OCI-LY7 (cell line): Measurements from ENCODE around the gene CCDC38. TPM values are rescaled to one million over a fixed set of nuclear protein-coding genes. Genes with fewer than 3 reads are reported as not detected.
"Not testable (repeated sequence)": the region's sequence is repeated elsewhere in the genome, so short reads cannot be mapped to it uniquely, and the experiment has no call there.

Source experiments
- BruUV-seq: library from RNA; stranded (reverse); fragments of 400-500 nt; replicated peaks from 2 replicates; lab custom pipeline; 2021; lab: Mats Ljungman, UMichigan
- CTCF ChIA-PET: fragments of 300-600 bp; sonication (Branson Sonifier 250); formaldehyde crosslinking; loops from one replicate; lab custom pipeline; 2022; ENCODE audit warnings: antibody characterized with exemption; ENCODE audit not compliant: unreplicated experiment; lab: Charles Lee
- POLR2A ChIA-PET: fragments of 300-600 bp; sonication (Branson Sonifier 250); formaldehyde crosslinking; loops from one replicate; lab custom pipeline; 2022; ENCODE audit warnings: antibody characterized with exemption; lab: Charles Lee
- DNase-seq: peaks from one replicate; pipeline ENCODE4 v3.0.0-alpha.2; 2015; ENCODE audit warnings: low spot score
- H2AFZ ChIP-seq: fragments of 200-600 bp; sonication (generic), shearing (Covaris generic); 2 replicates; pipeline ENCODE4 v1.6.1; 2014; ENCODE audit warnings: mild to moderate bottlenecking, antibody characterized with exemption, low read length, moderate library complexity
- H3K27ac ChIP-seq: fragments of 200-600 bp; sonication (generic); 2 replicates; pipeline ENCODE4 v1.5.1; 2014; ENCODE audit warnings: mixed run types, low read depth, mild to moderate bottlenecking, moderate library complexity, low read length, inconsistent platforms; ENCODE audit not compliant: poor library complexity, severe bottlenecking
- H3K36me3 ChIP-seq: fragments of 200-600 bp; sonication (generic); 2 replicates; pipeline ENCODE4 v1.6.1; 2014; ENCODE audit warnings: mild to moderate bottlenecking, antibody characterized with exemption, low read length, moderate library complexity, mixed read lengths; ENCODE audit not compliant: insufficient read depth
- H3K4me1 ChIP-seq: fragments of 200-600 bp; sonication (generic); 2 replicates; pipeline ENCODE4 v1.5.1; 2014; ENCODE audit warnings: mild to moderate bottlenecking, low read length; ENCODE audit not compliant: insufficient read depth, poor library complexity, severe bottlenecking
- H3K4me2 ChIP-seq: fragments of 200-600 bp; sonication (generic); 2 replicates; pipeline ENCODE4 v1.6.1; 2014; ENCODE audit warnings: mild to moderate bottlenecking, low read length
- H3K4me3 ChIP-seq: fragments of 200-600 bp; sonication (generic); 2 replicates; pipeline ENCODE4 v1.5.1; 2014; ENCODE audit warnings: mild to moderate bottlenecking, low read depth, low read length; ENCODE audit not compliant: poor library complexity, severe bottlenecking
- H3K79me2 ChIP-seq: fragments of 200-600 bp; sonication (generic); 2 replicates; pipeline ENCODE4 v1.6.1; 2016; ENCODE audit warnings: low read depth, mild to moderate bottlenecking, low read length, moderate library complexity, mixed read lengths; ENCODE audit not compliant: insufficient read depth
- H3K9me2 ChIP-seq: fragments of 200-600 bp; sonication (generic); 2 replicates; pipeline ENCODE4 v1.6.1; 2016; ENCODE audit warnings: mild to moderate bottlenecking, low read length, mixed read lengths; ENCODE audit not compliant: insufficient read depth
- H3K9me3 ChIP-seq: fragments of 200-600 bp; sonication (generic); 2 replicates; pipeline ENCODE4 v1.6.1; 2014; ENCODE audit warnings: mild to moderate bottlenecking, mixed run types, low read length, mixed read lengths
- H4K20me1 ChIP-seq: fragments of 200-600 bp; sonication (generic); 2 replicates; pipeline ENCODE4 v1.6.1; 2014; ENCODE audit warnings: mild to moderate bottlenecking, antibody characterized with exemption, low read length, moderate library complexity, mixed read lengths; ENCODE audit not compliant: insufficient read depth
- CTCF ChIP-seq: fragments of 200-600 bp; sonication (generic); conservative IDR thresholded peaks from 2 replicates; pipeline ENCODE4 v1.5.1; 2014; ENCODE audit warnings: mild to moderate bottlenecking, antibody characterized with exemption, low read length, moderate library complexity, mixed read lengths
- EZH2phosphoT487 ChIP-seq: fragments of 200-600 bp; sonication (generic); IDR thresholded peaks from 2 replicates; pipeline ENCODE4 v1.6.1; 2018; ENCODE audit warnings: low read depth, borderline replicate concordance, mild to moderate bottlenecking, mixed run types, antibody characterized with exemption, low read length, moderate library complexity, mixed read lengths
- intact Hi-C: fragments of 100-400 bp; cut with micrococcal nuclease; formaldehyde crosslinking; loops from one replicate; pipeline ENCODE4 v1.10.0; 2022; ENCODE audit not compliant: unreplicated experiment
- total RNA-seq, 2 experiments: library from RNA; depleted of rRNA in 1 of 2; stranded (reverse); fragments of >200 nt in 1 of 2; shearing (Covaris generic) in 1 of 2; gene quantifications; 2 replicates each; pipeline ENCODE4 v1.2.3, GENCODE V29; 2014 to 2022

Gene CCDC38
- total RNA-seq, 2 experiments from 2014 or later, result 0.16 to 0.99 TPM

- no peak overlapping the region for H2AFZ ChIP-seq
- no peaks in the 10 kb centered on the region for H3K9me2 ChIP-seq
- no peaks in the 10 kb centered on the region for H3K4me1 ChIP-seq
- no peak for TF ChIP-seq EZH2phosphoT487
- TF ChIP-seq CTCF, result peak; percentile 66
- H3K9me3 ChIP-seq, result no peaks in the 10 kb centered on the region
- no peaks in the 10 kb centered on the region for H3K79me2 ChIP-seq
- DNase-seq, result peak; percentile 22
- H4K20me1 ChIP-seq, result no peaks in the 10 kb centered on the region
- intact Hi-C loops, result no loop called here
- POLR2A ChIA-PET, result no interaction called here
- H3K27ac ChIP-seq, result no peak overlapping the region
- H3K4me3 ChIP-seq, result no peak overlapping the region
- BruUV-seq, result no TSS peak
- CTCF ChIA-PET, result no interaction called here
- H3K36me3 ChIP-seq, result no peaks in the 10 kb centered on the region
- no peak overlapping the region for H3K4me2 ChIP-seq
Measured at GRCh38 chr12:95848575-95849388, 93.6 kb downstream of the CCDC38 start.

- CTCF ChIA-PET, H3K4me1 ChIP-seq, BruUV-seq, H3K4me2 ChIP-seq, H3K9me3 ChIP-seq, H4K20me1 ChIP-seq, H3K4me3 ChIP-seq, DNase-seq, H3K27ac ChIP-seq, intact Hi-C loops, H2AFZ ChIP-seq, H3K36me3 ChIP-seq, POLR2A ChIA-PET, H3K9me2 ChIP-seq, H3K79me2 ChIP-seq: not testable (repeated sequence)
Measured at GRCh38 chr12:95842426-95842825, 100.0 kb downstream of the CCDC38 start.

GRCh38 chr12:95838125-95838524 is 104.3 kb downstream of the CCDC38 start:
- H4K20me1 ChIP-seq, result no peaks in the 10 kb centered on the region
- no peaks in the 10 kb centered on the region for H3K36me3 ChIP-seq
- no peaks in the 10 kb centered on the region for H3K9me3 ChIP-seq
- DNase-seq, result no peak
- no peaks in the 10 kb centered on the region for H3K4me1 ChIP-seq
- H3K9me2 ChIP-seq, result no peaks in the 10 kb centered on the region
- ChIA-PET POLR2A (no interaction called here), CTCF (no interaction called here)
- no peaks in the 10 kb centered on the region for H3K79me2 ChIP-seq
- TF ChIP-seq EZH2phosphoT487 (no peak), CTCF (no peak)
- no TSS peak for BruUV-seq
- intact Hi-C loops, result no loop called here
- no peak overlapping the region for H3K4me3 ChIP-seq
- no peak overlapping the region for H2AFZ ChIP-seq
- no peak overlapping the region for H3K4me2 ChIP-seq
- H3K27ac ChIP-seq, result no peak overlapping the region
